ENCODE results near the gene INTS7. TPM values are rescaled to one million over a fixed set of nuclear protein-coding genes. Genes with fewer than 3 reads are reported as not detected.

Gene INTS7
- total and polyA plus RNA-seq, 10 donors: 5.4 to 16.5 (median 12.3) TPM

GRCh38 chr1:211912038-211912437 lies 123.3 kb downstream of the INTS7 start:
- no peak for DNase-seq
- TF ChIP-seq POLR2A (IDR thresholded peaks at IDR 0.05) (no peak), CTCF (IDR thresholded peaks at IDR 0.05 in 8 of 11, conservative IDR thresholded peaks at IDR 0.05 in 3 of 11) (no peak), POLR2AphosphoS5 (IDR thresholded peaks at IDR 0.05) (no peak)
- no peak overlapping the region for H3K4me3 ChIP-seq
- peaks cover 0 to 11% (median 0%) of the 10 kb centered on the region in 6 donors for H3K4me1 ChIP-seq
- no peaks in the 10 kb centered on the region for H3K36me3 ChIP-seq
- no peaks in the 10 kb centered on the region for H3K9me3 ChIP-seq
- H3K27me3 ChIP-seq (replicated peaks in 1 of 7): no peaks in the 10 kb centered on the region
- no peak overlapping the region for H3K27ac ChIP-seq
- intact Hi-C loops (cut with DNase I; ENCODE audit: low total_unique reads): no loop called here
- 43 to 72% (median 60%) methylated on average over 1 of the region's 1 CpG for WGBS, 5 donors

GRCh38 chr1:211910913-211911485 lies 124.4 kb downstream of the INTS7 start:
- no peak for TF ChIP-seq POLR2AphosphoS5 (IDR thresholded peaks at IDR 0.05)
- TF ChIP-seq POLR2A (IDR thresholded peaks at IDR 0.05): no peak
- TF ChIP-seq CTCF (IDR thresholded peaks at IDR 0.05 in 8 of 11, conservative IDR thresholded peaks at IDR 0.05 in 3 of 11): no peak
- 64 to 79% (median 72%) methylated on average over 4 of the region's 4 CpGs for WGBS, 5 donors
- no peak for DNase-seq
- H3K9me3 ChIP-seq: no peaks in the 10 kb centered on the region
- H3K27me3 ChIP-seq (replicated peaks in 1 of 7): no peaks in the 10 kb centered on the region
- intact Hi-C loops (cut with DNase I; ENCODE audit: low total_unique reads): no loop called here
- H3K4me3 ChIP-seq: no peak overlapping the region
- no peak overlapping the region for H3K27ac ChIP-seq
- H3K36me3 ChIP-seq: no peaks in the 10 kb centered on the region
- H3K4me1 ChIP-seq: peaks cover 0 to 11% (median 0%) of the 10 kb centered on the region in 6 donors

- H3K4me3 ChIP-seq: no peak overlapping the region
- H3K4me1 ChIP-seq: peaks cover 0 to 11% (median 0%) of the 10 kb centered on the region in 6 donors
- no peaks in the 10 kb centered on the region for H3K27me3 ChIP-seq (replicated peaks in 1 of 7)
- no peak for TF ChIP-seq POLR2AphosphoS5 (IDR thresholded peaks at IDR 0.05)
- no peak for TF ChIP-seq POLR2A (IDR thresholded peaks at IDR 0.05)
- no peak for TF ChIP-seq CTCF (IDR thresholded peaks at IDR 0.05 in 8 of 11, conservative IDR thresholded peaks at IDR 0.05 in 3 of 11)
- no peaks in the 10 kb centered on the region for H3K9me3 ChIP-seq
- DNase-seq: no peak
- no peak overlapping the region for H3K27ac ChIP-seq
- no peaks in the 10 kb centered on the region for H3K36me3 ChIP-seq
- 91 to 95% (median 92%) methylated on average over 7 of the region's 7 CpGs for WGBS, 5 donors
- intact Hi-C loops (cut with DNase I; ENCODE audit: low total_unique reads): no loop called here
These were observed 125.1 kb downstream of the INTS7 start for GRCh38 chr1:211910113-211910884.

- WGBS, 5 donors: 63 to 75% (median 69%) methylated on average over 9 of the region's 9 CpGs
- no peaks in the 10 kb centered on the region for H3K27me3 ChIP-seq (replicated peaks in 1 of 7)
- DNase-seq: no peak
- H3K4me1 ChIP-seq: peaks cover 0 to 11% (median 0%) of the 10 kb centered on the region in 6 donors
- H3K36me3 ChIP-seq: no peaks in the 10 kb centered on the region
- no peak for TF ChIP-seq POLR2A (IDR thresholded peaks at IDR 0.05)
- TF ChIP-seq POLR2AphosphoS5 (IDR thresholded peaks at IDR 0.05): no peak
- TF ChIP-seq CTCF (IDR thresholded peaks at IDR 0.05 in 8 of 11, conservative IDR thresholded peaks at IDR 0.05 in 3 of 11): no peak
- intact Hi-C loops (cut with DNase I; ENCODE audit: low total_unique reads): no loop called here
- H3K27ac ChIP-seq: no peak overlapping the region
- H3K4me3 ChIP-seq: no peak overlapping the region
- no peaks in the 10 kb centered on the region for H3K9me3 ChIP-seq
These were observed 126.0 kb downstream of the INTS7 start for GRCh38 chr1:211909395-211909794.
